Measurements from ENCODE around the gene STAT6. TPM values are rescaled to one million over a fixed set of nuclear protein-coding genes. Genes with fewer than 3 reads are reported as not detected.

Gene STAT6
- total and polyA plus RNA-seq, 3 experiments from 2014 or later = 82.8 to 265 (median 262) TPM

- Histone ChIP-seq H3K27me3 (ENCODE audit: insufficient read depth, low read length, poor library complexity, severe bottlenecking) (no peaks in the 10 kb centered on the region), H3K4me3 (ENCODE audit: low read length) (no peak overlapping the region), H3K27ac (ENCODE audit: low read depth, low read length) (no peak overlapping the region), H3K36me3 (ENCODE audit: insufficient read depth, low read length) (no peaks in the 10 kb centered on the region), H3K9me3 (ENCODE audit: low read length) (no peaks in the 10 kb centered on the region), H3K4me1 (ENCODE audit: insufficient read depth, low read length) (no peaks in the 10 kb centered on the region)
- CTCF ChIA-PET = no interaction called here
- DNase-seq = no peak
- Mint-ChIP-seq H3K27me3 (peaks cover 0 to 6% of the 10 kb centered on the region in 2 donors), H3K4me1 (no peaks in the 10 kb centered on the region), H3K36me3 (no peaks in the 10 kb centered on the region), H3K9me3 (no peaks in the 10 kb centered on the region), H3K4me3 (no peak overlapping the region), H3K27ac (no peak overlapping the region)
- POLR2A ChIA-PET = no interaction called here
Measured at GRCh38 chr12:57149245-57149900, 38.2 kb upstream of the STAT6 start.

- H3K27ac Mint-ChIP-seq = no peak overlapping the region
- no peak for DNase-seq
Measured at GRCh38 chr12:57148469-57149244, 37.5 kb upstream of the STAT6 start.

GRCh38 chr12:57146961-57147944 lies 36.1 kb upstream of the STAT6 start, which contains the start of gene LRP1-AS:
Gene LRP1-AS (minus strand): TSS chr12:57147619.
- no peak for DNase-seq
- H3K4me3 ChIP-seq (ENCODE audit: low read length) = no peak within 1 kb of the TSS
- Mint-ChIP-seq H3K9me3 (no peaks in the 10 kb centered on the region), H3K36me3 (no peaks in the 10 kb centered on the region), H3K27me3 (no peaks in the 10 kb centered on the region), H3K27ac (peak within 1 kb of the TSS in 1 of 8 donors; percentile 23), H3K4me3 (no peak within 1 kb of the TSS), H3K4me1 (peaks cover 0 to 3% (median 0%) of the 10 kb centered on the region in 3 donors)
- POLR2A ChIA-PET = interaction anchor here (0.6 kb wide), 1 partner anchor 1352 kb away, joined by 3 read pairs; no protein-coding TSS in a partner anchor
- H3K27ac ChIP-seq (ENCODE audit: low read depth, low read length) = no peak within 1 kb of the TSS
- CTCF ChIA-PET = no interaction called here
- no peaks in the 10 kb centered on the region for H3K27me3 ChIP-seq (ENCODE audit: insufficient read depth, low read length, poor library complexity, severe bottlenecking)
- H3K4me1 ChIP-seq (ENCODE audit: insufficient read depth, low read length) = no peaks in the 10 kb centered on the region
- no peaks in the 10 kb centered on the region for H3K36me3 ChIP-seq (ENCODE audit: insufficient read depth, low read length)
- H3K9me3 ChIP-seq (ENCODE audit: low read length) = no peaks in the 10 kb centered on the region

More at GRCh38 chr12:57148469-57149244, 37.5 kb upstream of the STAT6 start:
- no peak overlapping the region for H3K4me3 Mint-ChIP-seq
- Histone ChIP-seq H3K9me3 (ENCODE audit: low read length) (no peaks in the 10 kb centered on the region), H3K4me1 (ENCODE audit: insufficient read depth, low read length) (no peaks in the 10 kb centered on the region), H3K4me3 (ENCODE audit: low read length) (no peak overlapping the region), H3K27ac (ENCODE audit: low read depth, low read length) (no peak overlapping the region), H3K36me3 (ENCODE audit: insufficient read depth, low read length) (no peaks in the 10 kb centered on the region), H3K27me3 (ENCODE audit: insufficient read depth, low read length, poor library complexity, severe bottlenecking) (no peaks in the 10 kb centered on the region)
- no peaks in the 10 kb centered on the region for H3K36me3 Mint-ChIP-seq
- CTCF ChIA-PET = no interaction called here
- POLR2A ChIA-PET = no interaction called here
- H3K27me3 Mint-ChIP-seq = peaks cover 0 to 6% of the 10 kb centered on the region in 2 donors
- H3K9me3 Mint-ChIP-seq = no peaks in the 10 kb centered on the region
- no peaks in the 10 kb centered on the region for H3K4me1 Mint-ChIP-seq

GRCh38 chr12:57146092-57146491 lies 34.9 kb upstream of the STAT6 start:
- Histone ChIP-seq H3K27me3 (ENCODE audit: insufficient read depth, low read length, poor library complexity, severe bottlenecking) (no peaks in the 10 kb centered on the region), H3K36me3 (ENCODE audit: insufficient read depth, low read length) (no peaks in the 10 kb centered on the region), H3K4me1 (ENCODE audit: insufficient read depth, low read length) (no peaks in the 10 kb centered on the region), H3K27ac (ENCODE audit: low read depth, low read length) (no peak overlapping the region), H3K9me3 (ENCODE audit: low read length) (no peaks in the 10 kb centered on the region), H3K4me3 (ENCODE audit: low read length) (no peak overlapping the region)
- ChIA-PET POLR2A (no interaction called here), CTCF (no interaction called here)
- Mint-ChIP-seq H3K4me1 (peaks cover 0 to 3% (median 0%) of the 10 kb centered on the region in 3 donors), H3K4me3 (no peak overlapping the region), H3K9me3 (no peaks in the 10 kb centered on the region), H3K27ac (peak overlapping the region in 1 of 8 donors; percentile 11), H3K36me3 (peaks cover 0 to 2% (median 0%) of the 10 kb centered on the region in 3 donors), H3K27me3 (no peaks in the 10 kb centered on the region)
- no peak for DNase-seq

GRCh38 chr12:57145460-57146059 lies 34.4 kb upstream of the STAT6 start:
- Mint-ChIP-seq H3K27me3 (no peaks in the 10 kb centered on the region), H3K4me3 (no peak overlapping the region), H3K4me1 (peaks cover 0 to 3% (median 0%) of the 10 kb centered on the region in 3 donors), H3K27ac (peak overlapping the region in 1 of 8 donors; percentile 11), H3K9me3 (no peaks in the 10 kb centered on the region), H3K36me3 (peaks cover 0 to 2% (median 0%) of the 10 kb centered on the region in 3 donors)
- POLR2A ChIA-PET = no interaction called here
- CTCF ChIA-PET = no interaction called here
- Histone ChIP-seq H3K4me1 (ENCODE audit: insufficient read depth, low read length) (no peaks in the 10 kb centered on the region), H3K4me3 (ENCODE audit: low read length) (no peak overlapping the region), H3K36me3 (ENCODE audit: insufficient read depth, low read length) (no peaks in the 10 kb centered on the region), H3K9me3 (ENCODE audit: low read length) (no peaks in the 10 kb centered on the region), H3K27me3 (ENCODE audit: insufficient read depth, low read length, poor library complexity, severe bottlenecking) (no peaks in the 10 kb centered on the region), H3K27ac (ENCODE audit: low read depth, low read length) (no peak overlapping the region)
- DNase-seq = no peak

- Histone ChIP-seq H3K27me3 (ENCODE audit: insufficient read depth, low read length, poor library complexity, severe bottlenecking) (no peaks in the 10 kb centered on the region), H3K27ac (ENCODE audit: low read depth, low read length) (no peak overlapping the region), H3K9me3 (ENCODE audit: low read length) (no peaks in the 10 kb centered on the region), H3K36me3 (ENCODE audit: insufficient read depth, low read length) (no peaks in the 10 kb centered on the region), H3K4me3 (ENCODE audit: low read length) (no peak overlapping the region), H3K4me1 (ENCODE audit: insufficient read depth, low read length) (no peaks in the 10 kb centered on the region)
- CTCF ChIA-PET = no interaction called here
- no peak overlapping the region for H3K27ac Mint-ChIP-seq
- DNase-seq = peak in 1 of 5 donors; percentile 23
- peaks cover 0 to 1% of the 10 kb centered on the region in 2 donors for H3K27me3 Mint-ChIP-seq
- no peak overlapping the region for H3K4me3 Mint-ChIP-seq
- H3K4me1 Mint-ChIP-seq = peaks cover 0 to 3% (median 0%) of the 10 kb centered on the region in 3 donors
- H3K36me3 Mint-ChIP-seq = peaks cover 0 to 2% (median 0%) of the 10 kb centered on the region in 3 donors
- no peaks in the 10 kb centered on the region for H3K9me3 Mint-ChIP-seq
- POLR2A ChIA-PET = no interaction called here
Measured at GRCh38 chr12:57143454-57143853, 32.3 kb upstream of the STAT6 start.

- H3K4me3 ChIP-seq (ENCODE audit: low read length) = no peak overlapping the region
- Mint-ChIP-seq H3K9me3 (no peaks in the 10 kb centered on the region), H3K36me3 (peaks cover 0 to 2% (median 0%) of the 10 kb centered on the region in 3 donors), H3K4me1 (peaks cover 0 to 3% (median 0%) of the 10 kb centered on the region in 3 donors), H3K4me3 (no peak overlapping the region), H3K27me3 (peaks cover 0 to 1% of the 10 kb centered on the region in 2 donors), H3K27ac (no peak overlapping the region)
- no peaks in the 10 kb centered on the region for H3K4me1 ChIP-seq (ENCODE audit: insufficient read depth, low read length)
- no peak overlapping the region for H3K27ac ChIP-seq (ENCODE audit: low read depth, low read length)
- ChIA-PET POLR2A (no interaction called here), CTCF (interaction anchor here (1.3 kb wide), 1 partner anchor 39 kb away, joined by 3 read pairs; no protein-coding TSS in a partner anchor)
- no peaks in the 10 kb centered on the region for H3K9me3 ChIP-seq (ENCODE audit: low read length)
- no peak for DNase-seq
- H3K27me3 ChIP-seq (ENCODE audit: insufficient read depth, low read length, poor library complexity, severe bottlenecking) = no peaks in the 10 kb centered on the region
- no peaks in the 10 kb centered on the region for H3K36me3 ChIP-seq (ENCODE audit: insufficient read depth, low read length)
Measured at GRCh38 chr12:57142727-57143126, 31.6 kb upstream of the STAT6 start.

Data from CD8-positive, alpha-beta memory T cell (primary cell).